ENCODE data around the gene CA5B. TPM values are rescaled to one million over a fixed set of nuclear protein-coding genes. Genes with fewer than 3 reads are reported as not detected.
A peak's percentile ranks its signal among the peaks of the same experiment; 100 is the strongest.

CA5B gene
- total RNA-seq, 1 donor: 15.5 TPM

- peak; percentile 79 for TF ChIP-seq CTCF (IDR thresholded peaks at IDR 0.05; ENCODE audit: insufficient read depth, low read depth, low read length)
- H3K4me3 ChIP-seq (ENCODE audit: low read depth, low read length): no peak overlapping the region
- peak; percentile 42 for DNase-seq (ENCODE audit: low read depth)
These were observed 23.6 kb downstream of the CA5B start for GRCh38 chrX:15761564-15762191.

- no peak for TF ChIP-seq CTCF (IDR thresholded peaks at IDR 0.05; ENCODE audit: insufficient read depth, low read depth, low read length)
- no peak overlapping the region for H3K4me3 ChIP-seq (ENCODE audit: low read depth, low read length)
- DNase-seq (ENCODE audit: low read depth): peak; percentile 63
These were observed 31.4 kb downstream of the CA5B start for GRCh38 chrX:15769300-15769954.

GRCh38 chrX:15781961-15782699, 44.1 kb downstream of the CA5B start:
- no peak for DNase-seq (ENCODE audit: low read depth)
- no peak for TF ChIP-seq CTCF (IDR thresholded peaks at IDR 0.05; ENCODE audit: insufficient read depth, low read depth, low read length)
- no peak overlapping the region for H3K4me3 ChIP-seq (ENCODE audit: low read depth, low read length)

- no peak for DNase-seq (ENCODE audit: low read depth)
- TF ChIP-seq CTCF (IDR thresholded peaks at IDR 0.05; ENCODE audit: insufficient read depth, low read depth, low read length): no peak
- H3K4me3 ChIP-seq (ENCODE audit: low read depth, low read length): no peak overlapping the region
These were observed 47.2 kb downstream of the CA5B start for GRCh38 chrX:15785176-15785750.

- H3K4me3 ChIP-seq (ENCODE audit: low read depth, low read length): no peak overlapping the region
- DNase-seq (ENCODE audit: low read depth): no peak
- TF ChIP-seq CTCF (IDR thresholded peaks at IDR 0.05; ENCODE audit: insufficient read depth, low read depth, low read length): no peak
These were observed 48.8 kb downstream of the CA5B start for GRCh38 chrX:15786915-15787314.

- no peak for TF ChIP-seq CTCF (IDR thresholded peaks at IDR 0.05; ENCODE audit: insufficient read depth, low read depth, low read length)
- peak; percentile 77 for DNase-seq (ENCODE audit: low read depth)
- H3K4me3 ChIP-seq (ENCODE audit: low read depth, low read length): peak within 1 kb of the TSS; percentile 87
These were observed 52.1 kb downstream of the CA5B start, which contains the start of gene ZRSR2 for GRCh38 chrX:15789979-15790768. TSS of gene ZRSR2 (plus strand) at chrX:15790484. CDS start at chrX:15790496, 12 bp downstream.

Data from fibroblast of villous mesenchyme (primary cell).